GM12878 (cell line): ENCODE data around the gene LHX5.

ENCODE experiments used
- SIN3A ChIP-seq: IDR thresholded peaks from 2 replicates; pipeline ENCODE4 v1.6.1; 2012; ENCODE audit warnings: low read depth, low read length, improper control_type of control experiment
- TF ChIP-seq, protein P1 (sequence below), 3 experiments: IDR thresholded peaks in 2 of 3; conservative IDR thresholded peaks in 1 of 3; 2 replicates each; pipeline ENCODE4 v1.5.1; 2011; ENCODE audit warnings: low read depth in 3 of 3, low read length in 3 of 3, mild to moderate bottlenecking in 3 of 3, control low read depth in 2 of 3, moderate library complexity in 2 of 3, inconsistent platforms in 1 of 3, mixed read lengths in 1 of 3; ENCODE audit not compliant: control insufficient read depth in 2 of 3, insufficient read depth in 1 of 3; ENCODE audit errors: extremely low read depth in 1 of 3
- TF ChIP-seq, protein P2 (sequence below): IDR thresholded peaks from 2 replicates; pipeline ENCODE4 v1.6.1; 2012; ENCODE audit warnings: low read depth, low read length, improper control_type of control experiment

DNA sequence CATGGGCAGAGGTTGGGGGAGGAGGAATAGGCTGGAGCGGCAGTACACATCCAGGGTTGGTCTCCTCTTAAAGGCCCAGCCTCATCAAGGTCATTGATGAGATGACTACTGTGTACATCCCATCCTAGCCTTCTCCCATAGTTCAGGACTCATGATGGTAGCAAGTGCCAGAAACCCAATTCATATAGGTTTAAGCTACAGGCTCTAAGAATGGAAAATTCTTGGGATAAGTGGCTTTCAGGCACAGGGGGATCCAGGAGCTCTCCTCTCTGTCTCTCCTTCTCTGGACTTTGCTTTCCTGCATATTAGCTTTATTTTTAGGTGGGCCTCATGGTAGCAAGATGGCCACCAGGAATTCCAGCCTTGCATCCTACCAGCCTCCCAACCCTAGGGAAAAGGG lies 43.2 kb downstream of the LHX5 start:
- TF ChIP-seq, protein P1, sequence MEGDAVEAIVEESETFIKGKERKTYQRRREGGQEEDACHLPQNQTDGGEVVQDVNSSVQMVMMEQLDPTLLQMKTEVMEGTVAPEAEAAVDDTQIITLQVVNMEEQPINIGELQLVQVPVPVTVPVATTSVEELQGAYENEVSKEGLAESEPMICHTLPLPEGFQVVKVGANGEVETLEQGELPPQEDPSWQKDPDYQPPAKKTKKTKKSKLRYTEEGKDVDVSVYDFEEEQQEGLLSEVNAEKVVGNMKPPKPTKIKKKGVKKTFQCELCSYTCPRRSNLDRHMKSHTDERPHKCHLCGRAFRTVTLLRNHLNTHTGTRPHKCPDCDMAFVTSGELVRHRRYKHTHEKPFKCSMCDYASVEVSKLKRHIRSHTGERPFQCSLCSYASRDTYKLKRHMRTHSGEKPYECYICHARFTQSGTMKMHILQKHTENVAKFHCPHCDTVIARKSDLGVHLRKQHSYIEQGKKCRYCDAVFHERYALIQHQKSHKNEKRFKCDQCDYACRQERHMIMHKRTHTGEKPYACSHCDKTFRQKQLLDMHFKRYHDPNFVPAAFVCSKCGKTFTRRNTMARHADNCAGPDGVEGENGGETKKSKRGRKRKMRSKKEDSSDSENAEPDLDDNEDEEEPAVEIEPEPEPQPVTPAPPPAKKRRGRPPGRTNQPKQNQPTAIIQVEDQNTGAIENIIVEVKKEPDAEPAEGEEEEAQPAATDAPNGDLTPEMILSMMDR (IDR thresholded peaks at IDR 0.05 in 2 of 3, conservative IDR thresholded peaks at IDR 0.05 in 1 of 3; ENCODE audit: control insufficient read depth in 2 of 3, extremely low read depth in 1 of 3, insufficient read depth in 1 of 3, low read depth in 3 of 3, low read length in 3 of 3): no peak
- TF ChIP-seq, protein P2, sequence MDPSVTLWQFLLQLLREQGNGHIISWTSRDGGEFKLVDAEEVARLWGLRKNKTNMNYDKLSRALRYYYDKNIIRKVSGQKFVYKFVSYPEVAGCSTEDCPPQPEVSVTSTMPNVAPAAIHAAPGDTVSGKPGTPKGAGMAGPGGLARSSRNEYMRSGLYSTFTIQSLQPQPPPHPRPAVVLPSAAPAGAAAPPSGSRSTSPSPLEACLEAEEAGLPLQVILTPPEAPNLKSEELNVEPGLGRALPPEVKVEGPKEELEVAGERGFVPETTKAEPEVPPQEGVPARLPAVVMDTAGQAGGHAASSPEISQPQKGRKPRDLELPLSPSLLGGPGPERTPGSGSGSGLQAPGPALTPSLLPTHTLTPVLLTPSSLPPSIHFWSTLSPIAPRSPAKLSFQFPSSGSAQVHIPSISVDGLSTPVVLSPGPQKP: no peak
- no peak for TF ChIP-seq SIN3A
